Colonic mucosa (tissue), 4 donors: ENCODE data around the gene LGI1. TPM values are rescaled to one million over a fixed set of nuclear protein-coding genes. Genes with fewer than 3 reads are reported as not detected.
A peak's percentile ranks its signal among the peaks of the same experiment; 100 is the strongest.
"Not testable (repeated sequence)": the region's sequence is repeated elsewhere in the genome, so short reads cannot be mapped to it uniquely, and the experiment has no call there.

Experiments
- DNase-seq: peaks from one replicate; pipeline ENCODE4 v3.0.0-alpha.2; 2020
- H3K27ac ChIP-seq: fragments of 200-600 bp; one replicate; pipeline ENCODE4 v1.8.0; 2021
- H3K27me3 ChIP-seq: fragments of 200-600 bp; one replicate; pipeline ENCODE4 v1.8.0; 2021
- H3K36me3 ChIP-seq: fragments of 200-600 bp; one replicate; pipeline ENCODE4 v1.8.0; 2021
- H3K4me1 ChIP-seq: fragments of 200-600 bp; one replicate; pipeline ENCODE4 v1.8.0; 2021; ENCODE audit warnings: mild to moderate bottlenecking
- H3K4me3 ChIP-seq: fragments of 200-600 bp; one replicate; pipeline ENCODE4 v1.8.0; 2021
- H3K9ac ChIP-seq, 2 donors: one replicate each; pipeline ENCODE4 v1.7.0; 2013; ENCODE audit warnings: control low read depth in 2 of 2, low read depth in 2 of 2, low read length in 2 of 2
- H3K9me3 ChIP-seq: fragments of 200-600 bp; one replicate; pipeline ENCODE4 v1.8.0; 2021
- intact Hi-C: fragments of 100-400 bp; cut with DNase I; formaldehyde crosslinking; loops from one replicate; pipeline ENCODE4 v1.14.1; 2022
- total RNA-seq, 2 donors: library from RNA; stranded (reverse); fragmentation: NEBNext Ultra II Directional in 1 of 2; extraction: Animal tissue kit (Norgen Biotek cat#: 25700) in 1 of 2; gene quantifications; one replicate each; pipeline ENCODE4 v1.2.1, GENCODE V29; 2021
- TF ChIP-seq, protein P1 (sequence below): fragments of 200-600 bp; IDR thresholded peaks from one replicate; pipeline ENCODE4 v1.8.0; 2022; ENCODE audit warnings: antibody characterized with exemption, mild to moderate bottlenecking
- donor health status: healthy.
- donor health status: DM: no; HTN: no; CAD: no.
- donor health status: DM: no; HTN: no; CAD: no.

LGI1 gene
- total RNA-seq, 2 donors from 2014 or later, result 0.47 to 0.98 TPM

DNA sequence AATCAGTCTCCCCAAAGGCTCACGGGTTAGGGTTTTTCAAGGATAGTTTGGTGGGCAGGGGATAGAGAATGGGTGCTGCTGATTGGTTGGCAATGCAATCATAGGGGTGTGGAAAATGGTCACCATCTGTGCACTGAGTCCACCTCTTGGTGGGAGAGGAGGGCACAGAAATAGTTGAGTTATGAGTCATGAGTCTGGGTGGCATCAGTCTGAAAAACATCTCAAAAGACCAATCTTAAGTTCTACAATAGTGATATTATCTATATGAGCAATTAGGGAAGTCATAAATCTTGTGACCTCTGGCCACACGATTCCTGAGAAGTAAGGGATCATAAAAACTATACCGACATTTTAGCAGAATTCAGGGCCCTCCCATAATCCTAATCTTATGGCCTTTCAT lies 62.7 kb downstream of the LGI1 start:
- intact Hi-C loops, result no loop called here
- H3K27ac ChIP-seq, result no peak overlapping the region

DNA sequence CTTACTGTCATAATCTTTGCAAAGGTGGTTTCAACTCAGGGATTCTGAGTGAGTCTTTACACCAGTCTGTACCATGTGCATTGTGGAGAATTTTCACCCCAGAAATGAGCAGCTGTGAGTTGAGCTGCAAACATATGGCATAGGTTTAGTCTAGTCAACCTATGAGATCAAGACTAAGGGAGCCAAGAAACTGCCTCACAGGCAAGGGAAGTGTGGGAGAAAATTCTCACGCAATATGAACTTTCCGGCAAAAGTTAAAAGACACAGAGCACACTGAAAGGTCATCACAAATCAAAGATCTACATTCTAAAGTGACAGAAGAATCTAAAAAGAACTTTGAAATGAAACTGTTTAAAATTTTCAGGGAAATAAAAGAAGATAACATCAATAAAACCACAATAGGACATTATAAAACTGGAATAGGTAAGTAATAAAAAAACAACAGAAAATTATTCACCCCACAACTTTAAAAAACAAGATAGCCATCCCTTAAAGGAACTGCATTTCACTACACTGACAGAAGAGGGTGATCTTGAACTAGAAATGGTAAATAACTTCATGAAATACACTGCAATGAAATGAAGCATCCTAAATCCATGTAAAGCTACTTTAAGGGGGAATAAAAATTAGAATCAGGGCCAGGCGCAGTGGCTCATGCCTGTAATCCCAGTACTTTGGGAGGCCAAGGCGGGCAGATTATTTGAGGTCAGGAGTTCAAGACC lies 63.5 kb downstream of the LGI1 start:
- Histone ChIP-seq H3K36me3 (no peaks in the 10 kb centered on the region), H3K27ac (no peak overlapping the region), H3K9ac (no peak overlapping the region), H3K4me1 (no peaks in the 10 kb centered on the region), H3K9me3 (no peaks in the 10 kb centered on the region), H3K4me3 (no peak overlapping the region), H3K27me3 (no peaks in the 10 kb centered on the region)
- intact Hi-C loops, result no loop called here
- DNase-seq, result no peak
- TF ChIP-seq, protein P1, sequence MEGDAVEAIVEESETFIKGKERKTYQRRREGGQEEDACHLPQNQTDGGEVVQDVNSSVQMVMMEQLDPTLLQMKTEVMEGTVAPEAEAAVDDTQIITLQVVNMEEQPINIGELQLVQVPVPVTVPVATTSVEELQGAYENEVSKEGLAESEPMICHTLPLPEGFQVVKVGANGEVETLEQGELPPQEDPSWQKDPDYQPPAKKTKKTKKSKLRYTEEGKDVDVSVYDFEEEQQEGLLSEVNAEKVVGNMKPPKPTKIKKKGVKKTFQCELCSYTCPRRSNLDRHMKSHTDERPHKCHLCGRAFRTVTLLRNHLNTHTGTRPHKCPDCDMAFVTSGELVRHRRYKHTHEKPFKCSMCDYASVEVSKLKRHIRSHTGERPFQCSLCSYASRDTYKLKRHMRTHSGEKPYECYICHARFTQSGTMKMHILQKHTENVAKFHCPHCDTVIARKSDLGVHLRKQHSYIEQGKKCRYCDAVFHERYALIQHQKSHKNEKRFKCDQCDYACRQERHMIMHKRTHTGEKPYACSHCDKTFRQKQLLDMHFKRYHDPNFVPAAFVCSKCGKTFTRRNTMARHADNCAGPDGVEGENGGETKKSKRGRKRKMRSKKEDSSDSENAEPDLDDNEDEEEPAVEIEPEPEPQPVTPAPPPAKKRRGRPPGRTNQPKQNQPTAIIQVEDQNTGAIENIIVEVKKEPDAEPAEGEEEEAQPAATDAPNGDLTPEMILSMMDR, result peak; percentile 54

More for the DNA sequence above, 62.7 kb downstream of the LGI1 start:
- TF ChIP-seq, protein P1, result no peak
- Histone ChIP-seq H3K27me3 (no peaks in the 10 kb centered on the region), H3K4me1 (no peaks in the 10 kb centered on the region), H3K36me3 (no peaks in the 10 kb centered on the region), H3K4me3 (no peak overlapping the region), H3K9me3 (no peaks in the 10 kb centered on the region), H3K9ac (no peak overlapping the region)
- DNase-seq, result no peak

DNA sequence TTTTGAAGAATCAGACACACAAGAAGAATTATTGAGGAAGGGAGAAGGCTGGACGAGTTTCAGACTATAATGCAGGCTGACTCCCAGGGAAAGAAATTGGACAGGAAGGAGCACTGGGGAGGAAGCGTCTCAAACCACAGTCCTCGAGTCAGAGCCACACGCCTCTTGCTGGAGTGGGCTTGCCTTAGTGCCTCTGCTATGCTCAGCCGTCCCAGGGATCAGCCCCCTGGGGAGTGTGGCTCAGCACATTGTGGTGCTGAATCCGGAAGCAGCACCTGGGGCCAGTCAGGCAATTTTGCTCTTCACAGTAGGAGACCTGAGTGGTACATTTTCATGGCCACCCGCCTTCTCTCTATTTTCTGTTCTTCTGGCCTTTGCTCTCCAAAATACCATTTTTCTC lies 68.6 kb downstream of the LGI1 start:
- Histone ChIP-seq H3K4me1 (no peaks in the 10 kb centered on the region), H3K36me3 (no peaks in the 10 kb centered on the region), H3K27ac (no peak overlapping the region), H3K4me3 (no peak overlapping the region), H3K9me3 (no peaks in the 10 kb centered on the region), H3K9ac (no peak overlapping the region), H3K27me3 (no peaks in the 10 kb centered on the region)
- intact Hi-C loops, result no loop called here
- DNase-seq, result no peak
- TF ChIP-seq, protein P1, result no peak

DNA sequence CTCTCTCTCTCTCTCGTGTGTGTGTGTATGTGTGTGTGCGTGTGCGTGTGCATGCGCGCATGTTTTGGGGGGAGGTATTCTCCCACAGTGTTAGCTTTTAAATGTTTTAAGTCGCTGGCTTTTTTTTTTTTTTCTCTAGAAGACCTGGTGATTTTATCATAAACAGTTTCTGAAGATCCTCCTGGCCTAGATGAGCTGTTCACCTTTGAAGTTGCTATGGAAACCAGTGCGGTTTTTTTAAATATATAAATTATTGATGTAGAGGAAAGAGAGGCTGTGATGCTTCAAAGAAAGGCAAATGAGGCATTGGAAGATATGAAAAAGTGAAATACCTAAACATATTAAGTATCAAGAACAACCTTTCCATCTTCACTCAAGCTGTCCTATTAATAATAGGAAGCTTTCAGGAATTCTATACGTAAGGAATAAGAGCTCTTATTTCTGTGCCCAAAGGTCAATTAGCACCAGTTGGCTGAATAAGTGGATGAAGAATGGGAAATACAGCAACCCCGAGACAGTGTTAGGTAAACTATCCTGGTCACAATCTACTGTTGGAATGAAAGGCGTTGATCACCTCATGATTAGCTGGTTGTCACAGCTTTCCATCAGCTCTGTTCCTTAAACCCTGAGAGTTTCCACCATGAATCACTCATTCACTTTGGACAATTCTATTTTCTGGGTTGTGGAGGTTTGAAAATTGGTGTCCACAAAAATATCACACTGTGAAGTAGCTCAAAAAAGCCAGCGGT lies 69.5 kb downstream of the LGI1 start:
- Histone ChIP-seq H3K27ac (no peak overlapping the region), H3K4me3 (no peak overlapping the region), H3K27me3 (no peaks in the 10 kb centered on the region), H3K9me3 (no peaks in the 10 kb centered on the region), H3K9ac (no peak overlapping the region), H3K36me3 (no peaks in the 10 kb centered on the region), H3K4me1 (no peaks in the 10 kb centered on the region)
- DNase-seq, result no peak
- intact Hi-C loops, result no loop called here
- TF ChIP-seq, protein P1, result no peak

DNA sequence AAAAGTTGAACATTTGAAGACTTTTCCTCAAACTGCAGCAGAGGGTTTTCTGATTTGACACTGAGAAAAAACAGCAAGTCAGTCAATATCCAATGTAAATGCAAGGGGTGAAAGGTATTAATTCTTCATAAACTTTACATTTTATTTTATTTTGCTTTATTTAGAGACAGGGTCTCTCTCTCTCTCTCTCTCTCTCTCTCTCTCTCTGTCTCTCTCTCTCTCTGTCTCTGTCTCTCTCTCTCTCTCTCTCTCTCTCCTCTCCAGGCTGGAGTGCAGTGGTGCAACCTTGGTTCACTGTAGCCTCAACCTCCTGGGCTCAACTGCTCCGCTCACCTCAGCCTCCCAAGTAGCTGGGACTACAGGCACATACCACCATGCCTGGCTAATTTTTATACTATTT lies 73.3 kb downstream of the LGI1 start:
- H3K9me3 ChIP-seq, H3K27me3 ChIP-seq, DNase-seq, H3K4me3 ChIP-seq, H3K36me3 ChIP-seq, H3K27ac ChIP-seq, H3K9ac ChIP-seq, intact Hi-C loops, H3K4me1 ChIP-seq: not testable (repeated sequence)

DNA sequence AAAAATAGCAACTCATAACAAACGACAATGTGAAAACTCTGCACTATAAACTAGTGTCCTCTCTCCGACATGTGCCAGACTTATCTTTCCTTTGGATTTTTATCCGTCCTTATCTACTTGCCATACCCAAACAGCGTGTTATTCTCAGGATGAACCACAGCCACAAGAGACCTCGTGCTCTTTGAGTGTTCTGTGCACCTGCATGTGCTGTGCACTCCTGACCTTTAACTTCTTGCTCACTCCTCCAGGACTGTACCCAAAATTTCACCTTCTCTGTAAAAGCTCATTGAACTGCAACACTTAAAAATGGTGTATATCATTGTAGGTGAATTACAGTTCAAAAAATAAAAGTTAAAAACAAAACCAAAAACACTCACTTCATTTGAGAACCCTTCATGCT lies 78.0 kb downstream of the LGI1 start:
- TF ChIP-seq, protein P1, result no peak
- H3K9me3 ChIP-seq, result no peaks in the 10 kb centered on the region
- no peaks in the 10 kb centered on the region for H3K36me3 ChIP-seq
- H3K27ac ChIP-seq, result no peak overlapping the region
- H3K4me1 ChIP-seq, result no peaks in the 10 kb centered on the region
- intact Hi-C loops, result no loop called here
- H3K27me3 ChIP-seq, result no peaks in the 10 kb centered on the region
- H3K9ac ChIP-seq, result no peak overlapping the region
- H3K4me3 ChIP-seq, result no peak overlapping the region
- DNase-seq, result no peak
